Lower leg skin (tissue), 3 donors: Measurements from ENCODE around the gene PEX16.

ENCODE experiments used
- POLR2A ChIP-seq, 2 donors: fragments of 450-650 bp; IDR thresholded peaks; one replicate each; pipeline ENCODE4 v1.6.1; 2016 to 2017; ENCODE audit warnings: antibody characterized with exemption in 2 of 2, mild to moderate bottlenecking in 1 of 2, moderate library complexity in 1 of 2
- TF ChIP-seq, protein P1 (sequence below), 3 donors: fragments of 450-650 bp; IDR thresholded peaks; one replicate each; pipeline ENCODE4 v1.5.1; 2016; ENCODE audit warnings: antibody characterized with exemption in 3 of 3, mild to moderate bottlenecking in 3 of 3, moderate library complexity in 2 of 3

DNA sequence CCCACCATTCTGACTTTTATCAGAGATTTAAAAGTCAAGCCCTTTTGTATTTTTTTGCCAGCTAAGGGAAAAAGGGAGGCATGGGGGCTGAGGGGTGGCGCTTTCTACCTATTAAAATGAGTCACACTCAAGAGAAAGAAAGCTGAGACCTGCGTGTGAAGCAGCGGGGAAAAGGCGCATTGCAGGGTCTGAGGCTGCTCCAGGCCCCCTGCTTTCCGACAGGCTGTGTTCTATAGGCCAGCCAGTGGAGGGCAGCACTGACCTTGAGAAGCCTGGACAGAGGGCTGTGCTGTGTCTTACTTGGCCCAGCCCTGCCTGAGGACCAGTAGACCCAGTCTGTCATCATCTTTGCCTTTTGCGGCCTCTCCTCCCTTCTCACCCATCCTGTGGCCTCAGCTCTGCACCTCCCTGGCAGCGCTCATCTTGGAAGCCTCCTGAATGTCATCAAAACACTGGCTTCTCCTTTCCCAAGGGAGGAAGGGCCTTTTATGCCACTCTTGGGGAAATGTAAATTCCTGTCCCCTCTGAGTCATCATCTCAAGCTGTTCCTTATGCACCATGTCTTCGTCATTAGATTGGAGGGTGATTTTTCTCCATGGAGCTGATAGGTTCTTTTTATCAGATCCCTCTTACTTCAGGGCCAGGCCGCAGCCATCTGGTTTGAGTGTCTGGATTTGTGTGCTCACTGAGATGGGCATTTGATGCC lies 44.9 kb downstream of the PEX16 start:
- no peak for TF ChIP-seq POLR2A (IDR thresholded peaks at IDR 0.05)
- TF ChIP-seq, protein P1, sequence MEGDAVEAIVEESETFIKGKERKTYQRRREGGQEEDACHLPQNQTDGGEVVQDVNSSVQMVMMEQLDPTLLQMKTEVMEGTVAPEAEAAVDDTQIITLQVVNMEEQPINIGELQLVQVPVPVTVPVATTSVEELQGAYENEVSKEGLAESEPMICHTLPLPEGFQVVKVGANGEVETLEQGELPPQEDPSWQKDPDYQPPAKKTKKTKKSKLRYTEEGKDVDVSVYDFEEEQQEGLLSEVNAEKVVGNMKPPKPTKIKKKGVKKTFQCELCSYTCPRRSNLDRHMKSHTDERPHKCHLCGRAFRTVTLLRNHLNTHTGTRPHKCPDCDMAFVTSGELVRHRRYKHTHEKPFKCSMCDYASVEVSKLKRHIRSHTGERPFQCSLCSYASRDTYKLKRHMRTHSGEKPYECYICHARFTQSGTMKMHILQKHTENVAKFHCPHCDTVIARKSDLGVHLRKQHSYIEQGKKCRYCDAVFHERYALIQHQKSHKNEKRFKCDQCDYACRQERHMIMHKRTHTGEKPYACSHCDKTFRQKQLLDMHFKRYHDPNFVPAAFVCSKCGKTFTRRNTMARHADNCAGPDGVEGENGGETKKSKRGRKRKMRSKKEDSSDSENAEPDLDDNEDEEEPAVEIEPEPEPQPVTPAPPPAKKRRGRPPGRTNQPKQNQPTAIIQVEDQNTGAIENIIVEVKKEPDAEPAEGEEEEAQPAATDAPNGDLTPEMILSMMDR (IDR thresholded peaks at IDR 0.05) = no peak
